ENCODE data around the gene OR52B6.

DNA sequence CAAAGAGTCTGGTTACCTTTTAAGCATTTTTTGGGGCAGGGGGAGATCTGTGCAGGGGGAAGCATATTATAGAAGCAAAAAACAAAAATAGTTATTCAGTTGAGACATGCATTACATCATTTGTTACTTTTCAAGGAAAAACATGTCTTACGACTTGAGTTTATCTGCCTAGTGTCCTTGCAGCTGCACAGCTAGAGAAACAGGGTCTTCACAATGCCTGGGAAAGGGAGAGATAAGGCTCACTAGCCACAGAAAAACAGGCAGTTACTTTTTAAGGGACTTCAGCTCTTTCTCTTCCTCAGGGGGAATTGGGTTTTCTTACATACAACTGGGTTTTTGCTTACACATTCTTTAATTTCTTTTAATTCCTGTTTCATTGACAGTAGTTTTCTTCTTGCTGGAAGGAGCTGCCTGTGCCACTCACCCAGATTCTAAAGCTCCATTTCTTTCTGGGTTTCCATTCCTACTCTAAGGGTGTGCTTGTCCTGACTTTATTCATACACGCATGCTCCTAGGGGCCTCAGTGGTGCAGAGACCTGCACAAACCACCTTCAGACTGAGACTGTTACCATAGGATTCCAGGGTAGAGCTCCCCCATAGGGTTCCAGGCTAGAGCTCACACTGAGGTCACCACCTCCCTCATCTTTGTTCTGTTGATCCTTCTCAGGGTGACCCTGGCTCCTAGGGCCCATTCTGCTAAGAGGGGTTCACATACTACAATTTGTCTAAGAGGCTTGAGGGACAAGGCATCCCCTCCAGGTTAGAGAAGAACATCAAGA, 49.4 kb upstream of the OR52B6 start:
- TF ChIP-seq POLR2A (IDR thresholded peaks at IDR 0.05) (no peak), CTCF (IDR thresholded peaks at IDR 0.05) (no peak)
